HG02610 (cell line): ENCODE measurements around the gene KCNIP1.

Experiments
- ATAC-seq: cut with Tn5 transposase; IDR thresholded peaks from one replicate; pipeline ENCODE4 v1.9.1; 2021; ENCODE audit warnings: mild to moderate bottlenecking, moderate library complexity; ENCODE audit not compliant: unreplicated experiment

KCNIP1 gene

DNA sequence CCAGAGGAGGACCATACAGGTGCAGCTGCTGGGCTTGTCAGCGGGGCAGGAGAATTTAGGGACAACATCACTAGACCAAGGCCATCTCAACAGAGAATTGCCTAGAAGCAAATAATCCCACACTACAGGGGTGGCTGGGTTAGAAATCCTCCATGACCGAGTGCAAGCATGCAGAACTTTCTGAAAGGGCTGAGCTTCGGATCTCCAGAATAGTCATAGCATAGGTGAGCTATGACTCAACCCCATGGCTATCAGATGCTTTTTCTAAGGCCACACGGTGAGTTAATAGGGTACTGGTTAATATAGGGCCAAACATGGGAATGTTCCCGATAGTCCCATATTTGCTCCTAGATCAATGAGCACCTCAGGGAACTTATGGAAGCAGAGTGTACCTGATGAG, 4.2 kb downstream of the KCNIP1 start:
- ATAC-seq, result peak; percentile 84

DNA sequence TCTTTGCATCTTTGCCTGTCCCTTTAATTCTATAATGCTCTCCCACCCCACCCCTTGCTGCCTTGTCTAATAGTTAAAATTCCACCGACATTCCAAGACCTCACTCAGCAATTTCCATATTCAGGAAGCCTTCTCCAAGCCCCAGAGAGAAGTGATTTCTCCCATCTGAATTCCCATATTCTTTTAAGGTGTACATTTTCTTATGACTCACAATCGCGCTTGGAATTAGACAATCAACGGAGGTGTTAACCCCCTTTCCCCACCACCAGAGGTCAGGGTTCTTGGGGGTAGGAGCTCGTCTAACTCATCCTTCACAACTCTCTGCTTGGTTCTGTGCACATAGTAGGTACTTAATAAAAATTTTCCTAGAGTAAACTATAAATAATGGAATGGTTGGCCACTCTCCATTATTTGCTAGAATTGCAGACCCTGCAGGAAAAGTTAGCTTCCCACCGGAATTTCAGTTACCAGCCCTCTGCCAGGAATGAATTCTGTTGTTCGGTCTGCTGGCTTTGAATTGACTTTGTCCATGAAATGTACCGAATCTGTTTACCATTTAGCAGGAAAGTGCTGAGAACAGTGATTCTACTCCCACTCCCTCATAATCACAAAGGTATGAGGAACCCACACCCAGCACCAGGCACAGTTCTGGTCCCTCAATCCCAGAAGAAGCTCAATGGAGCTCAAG, 5.0 kb downstream of the KCNIP1 start:
- no peak for ATAC-seq

GRCh38 chr5:170509348-170509660, 5.5 kb downstream of the KCNIP1 start:
- no peak for ATAC-seq

- ATAC-seq, result no peak
Observed at GRCh38 chr5:170510126-170510525, 6.3 kb downstream of the KCNIP1 start.

DNA sequence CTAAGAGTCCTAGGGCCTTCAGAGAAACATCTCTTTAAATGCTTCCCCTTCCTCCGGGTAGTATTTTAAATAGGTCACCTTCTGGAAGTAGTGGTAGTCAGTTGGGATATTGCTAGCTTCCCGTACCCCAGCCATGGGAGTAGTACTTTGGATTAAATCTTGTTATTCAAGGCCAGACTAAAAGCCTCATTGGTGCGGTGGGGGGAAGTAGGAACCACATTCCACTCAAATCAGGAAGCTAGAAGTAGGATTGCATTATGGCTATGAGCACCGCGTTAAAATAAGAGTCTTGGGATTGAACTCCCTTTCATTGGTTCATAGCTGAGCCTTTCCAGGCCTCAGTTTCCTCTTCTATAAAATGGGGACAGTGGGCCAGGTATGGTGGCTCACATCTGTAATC, 6.7 kb downstream of the KCNIP1 start:
- no peak for ATAC-seq

- ATAC-seq, result no peak
Observed at GRCh38 chr5:170511551-170512258, 7.9 kb downstream of the KCNIP1 start.

GRCh38 chr5:170513856-170514525, 10.2 kb downstream of the KCNIP1 start:
- ATAC-seq, result no peak

GRCh38 chr5:170517411-170517810, 13.6 kb downstream of the KCNIP1 start:
- ATAC-seq, result no peak

DNA sequence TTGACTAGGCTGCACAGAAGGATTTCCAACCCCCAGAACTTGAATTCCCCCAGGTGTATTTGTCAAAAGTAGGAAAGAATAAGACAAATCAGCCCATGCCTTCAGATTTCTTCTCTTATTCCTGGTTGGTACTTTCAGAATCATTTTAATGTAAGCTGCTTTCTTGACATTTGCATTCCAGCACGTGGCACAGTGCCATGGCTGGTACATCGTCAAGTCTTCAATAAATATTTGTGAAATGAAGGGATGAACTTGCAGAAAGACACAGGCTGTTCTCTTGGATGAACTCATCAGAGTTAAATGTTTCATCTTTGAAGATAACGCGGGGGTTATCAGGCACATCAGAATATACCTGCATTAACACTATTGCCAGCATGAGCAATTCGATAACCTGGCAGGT, 14.5 kb downstream of the KCNIP1 start:
- no peak for ATAC-seq

DNA sequence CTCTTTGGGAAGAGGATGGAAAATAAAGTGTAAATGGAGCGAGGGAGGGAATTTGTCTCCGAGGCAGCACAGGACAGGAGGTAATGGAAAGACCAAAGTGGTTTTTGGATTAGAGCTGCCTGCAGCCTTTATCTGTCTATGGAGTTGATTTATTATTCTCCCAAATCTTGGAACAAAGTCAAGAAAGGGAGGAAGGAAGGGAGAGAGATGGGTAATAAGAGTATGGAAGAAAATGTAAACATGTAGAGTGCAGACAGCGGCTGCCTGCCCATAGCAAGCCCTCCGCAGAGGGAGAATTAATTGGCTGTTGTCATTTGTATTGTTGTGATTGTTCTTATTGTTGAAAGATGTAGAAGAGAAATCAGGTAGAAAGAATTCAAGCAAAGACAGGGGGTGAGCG, 15.7 kb downstream of the KCNIP1 start:
- ATAC-seq, result no peak

DNA sequence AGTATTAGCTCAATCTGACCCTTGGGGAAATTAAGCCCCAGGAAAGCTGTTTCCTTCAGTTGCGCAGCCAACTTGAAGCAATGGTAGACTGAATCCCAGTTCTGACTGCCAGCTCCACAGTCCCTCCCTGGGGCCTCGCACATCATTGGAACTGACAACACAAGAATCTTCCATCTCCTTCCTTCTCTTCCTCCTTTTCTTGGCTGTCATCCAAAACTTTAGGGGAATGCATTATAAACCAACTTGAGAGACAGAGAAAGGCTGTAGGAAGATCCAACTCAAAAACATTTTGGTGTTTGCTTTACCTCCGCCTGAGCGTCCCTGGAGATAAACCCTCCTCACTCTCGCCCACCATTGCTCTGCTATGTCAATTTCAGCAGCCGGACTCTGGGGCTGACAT, 16.6 kb downstream of the KCNIP1 start:
- no peak for ATAC-seq

- no peak for ATAC-seq
Observed at GRCh38 chr5:170522211-170523141, 18.7 kb downstream of the KCNIP1 start.

DNA sequence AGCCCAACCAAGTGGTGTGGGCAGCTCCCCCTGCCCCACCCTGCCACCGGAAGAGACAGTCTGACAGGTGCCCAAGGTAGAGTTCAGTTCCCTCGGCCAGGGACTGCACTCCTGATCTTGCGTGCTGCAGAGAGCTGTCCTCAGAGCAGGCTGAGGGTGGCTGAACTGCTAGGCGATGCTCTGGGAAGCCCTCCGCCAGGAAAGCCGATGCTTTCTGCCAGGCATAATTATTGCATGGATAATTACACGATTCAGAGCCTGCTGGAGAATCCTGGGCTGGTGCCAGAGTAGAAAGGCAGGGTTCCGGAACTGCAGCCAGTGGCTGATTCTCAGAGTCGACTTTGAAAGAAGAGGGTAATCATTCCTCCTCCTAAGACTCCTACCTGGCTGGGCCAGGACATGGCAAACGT, 19.3 kb downstream of the KCNIP1 start:
- ATAC-seq, result no peak

GRCh38 chr5:170523830-170524229, 20.0 kb downstream of the KCNIP1 start:
- no peak for ATAC-seq

GRCh38 chr5:170524576-170524975, 20.8 kb downstream of the KCNIP1 start:
- ATAC-seq, result no peak

GRCh38 chr5:170525470-170526211, 21.8 kb downstream of the KCNIP1 start:
- ATAC-seq, result no peak

DNA sequence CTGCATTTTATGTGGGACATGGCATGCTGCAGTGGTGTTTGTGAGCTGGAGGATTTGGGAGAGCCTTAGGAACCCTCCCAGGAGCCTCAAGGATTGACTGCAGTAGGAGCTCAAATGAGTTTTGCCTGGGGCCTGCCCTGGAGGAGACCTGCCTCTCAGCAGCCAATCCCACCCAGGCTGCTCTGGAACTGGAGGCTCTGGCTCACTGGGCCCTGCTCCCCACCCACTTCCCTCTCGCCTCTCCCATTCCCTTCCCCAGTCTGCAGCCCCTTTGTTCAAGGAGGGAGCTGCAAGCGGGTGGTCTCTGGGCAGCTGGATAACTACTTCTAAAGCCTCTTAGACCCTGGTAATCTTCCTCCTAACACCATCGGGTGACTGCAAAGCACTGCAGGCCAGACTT, 24.2 kb downstream of the KCNIP1 start:
- ATAC-seq, result no peak

- ATAC-seq, result no peak
Observed at GRCh38 chr5:170528976-170529375, 25.2 kb downstream of the KCNIP1 start.

GRCh38 chr5:170532935-170533334, 29.1 kb downstream of the KCNIP1 start:
- no peak for ATAC-seq

GRCh38 chr5:170533383-170533782, 29.6 kb downstream of the KCNIP1 start:
- ATAC-seq, result no peak

DNA sequence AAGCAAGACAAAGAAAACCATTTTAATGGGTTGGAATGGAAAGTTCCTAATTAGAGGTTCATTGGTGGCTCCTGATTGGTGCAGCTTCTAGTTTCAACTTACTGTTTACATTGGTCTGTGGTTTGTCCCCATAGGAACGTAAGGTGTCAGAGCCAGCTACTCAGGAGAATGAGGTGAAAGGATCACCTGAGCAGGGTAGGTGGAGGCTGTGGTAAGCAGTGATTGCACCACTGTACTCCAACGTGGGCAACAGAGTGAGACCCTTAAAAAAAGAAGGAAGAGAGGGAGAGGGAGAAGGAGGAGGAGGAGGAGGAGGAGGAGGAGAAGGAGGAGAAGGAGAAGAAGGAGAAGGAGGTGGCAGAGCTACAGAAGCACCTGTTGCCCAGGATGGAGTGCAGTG, 30.4 kb downstream of the KCNIP1 start:
- no peak for ATAC-seq
